DOHH2 (cell line): ENCODE measurements around the gene NEK7.
"Not testable (repeated sequence)": the region's sequence is repeated elsewhere in the genome, so short reads cannot be mapped to it uniquely, and the experiment has no call there.

Experiments used
- H3F3A ChIP-seq: fragments of 200-600 bp; sonication (generic), shearing (Covaris generic); 2 replicates; pipeline ENCODE4 v1.6.0; 2016; ENCODE audit warnings: antibody characterized with exemption, mild to moderate bottlenecking; ENCODE audit not compliant: control insufficient read depth, insufficient read depth
- H3K27ac ChIP-seq: fragments of 200-600 bp; sonication (generic); 2 replicates; pipeline ENCODE4 v1.5.1; 2014; ENCODE audit warnings: low read depth, mild to moderate bottlenecking, low read length, moderate library complexity
- H3K27me3 ChIP-seq: fragments of 200-600 bp; sonication (generic); 2 replicates; pipeline ENCODE4 v1.6.1; 2014; ENCODE audit warnings: mild to moderate bottlenecking, low read length, mixed read lengths; ENCODE audit not compliant: control insufficient read depth
- H3K36me3 ChIP-seq: fragments of 200-600 bp; sonication (generic); 2 replicates; pipeline ENCODE4 v1.6.1; 2014; ENCODE audit warnings: mild to moderate bottlenecking, low read length, moderate library complexity, mixed read lengths; ENCODE audit not compliant: control insufficient read depth
- H3K4me1 ChIP-seq: fragments of 200-600 bp; sonication (generic); 2 replicates; pipeline ENCODE4 v1.6.1; 2014; ENCODE audit warnings: mild to moderate bottlenecking, low read length, mixed read lengths; ENCODE audit not compliant: control insufficient read depth
- H3K4me2 ChIP-seq: fragments of 200-600 bp; sonication (generic); 2 replicates; pipeline ENCODE4 v1.6.0; 2014; ENCODE audit warnings: mild to moderate bottlenecking, low read length, moderate library complexity
- H3K4me3 ChIP-seq: fragments of 200-600 bp; sonication (generic); 2 replicates; pipeline ENCODE4 v1.5.1; 2014; ENCODE audit warnings: mild to moderate bottlenecking, low read length, mixed read lengths
- H3K79me2 ChIP-seq: fragments of 200-600 bp; sonication (generic); 2 replicates; pipeline ENCODE4 v1.6.1; 2014; ENCODE audit warnings: mild to moderate bottlenecking, low read length, mixed read lengths; ENCODE audit not compliant: control insufficient read depth
- H3K9me2 ChIP-seq: fragments of 200-600 bp; sonication (generic); replicated peaks from 2 replicates; pipeline ENCODE4 v1.6.1; 2014; ENCODE audit warnings: mild to moderate bottlenecking, low read length, mixed read lengths; ENCODE audit not compliant: control insufficient read depth
- H3K9me3 ChIP-seq: fragments of 200-600 bp; sonication (generic); 2 replicates; pipeline ENCODE4 v1.6.1; 2014; ENCODE audit warnings: antibody characterized with exemption, low read length, mixed read lengths; ENCODE audit not compliant: control insufficient read depth, insufficient read depth
- H4K20me1 ChIP-seq: fragments of 200-600 bp; sonication (generic); 2 replicates; pipeline ENCODE4 v1.6.0; 2014; ENCODE audit warnings: low read depth, mild to moderate bottlenecking, antibody characterized with exemption, low read length, moderate library complexity; ENCODE audit not compliant: control insufficient read depth, insufficient read depth
- EZH2phosphoT487 ChIP-seq: fragments of 200-600 bp; sonication (generic); IDR thresholded peaks from 2 replicates; pipeline ENCODE4 v1.6.1; 2017; ENCODE audit warnings: borderline replicate concordance, mild to moderate bottlenecking, antibody characterized with exemption, low read length, moderate library complexity, mixed read lengths
- TF ChIP-seq, protein P1 (sequence below): fragments of 200-600 bp; sonication (generic); IDR thresholded peaks from one replicate; pipeline ENCODE4 v1.5.1; 2014; ENCODE audit warnings: antibody characterized with exemption, mild to moderate bottlenecking, low read depth, low read length; ENCODE audit not compliant: poor library complexity, severe bottlenecking

Gene NEK7

DNA sequence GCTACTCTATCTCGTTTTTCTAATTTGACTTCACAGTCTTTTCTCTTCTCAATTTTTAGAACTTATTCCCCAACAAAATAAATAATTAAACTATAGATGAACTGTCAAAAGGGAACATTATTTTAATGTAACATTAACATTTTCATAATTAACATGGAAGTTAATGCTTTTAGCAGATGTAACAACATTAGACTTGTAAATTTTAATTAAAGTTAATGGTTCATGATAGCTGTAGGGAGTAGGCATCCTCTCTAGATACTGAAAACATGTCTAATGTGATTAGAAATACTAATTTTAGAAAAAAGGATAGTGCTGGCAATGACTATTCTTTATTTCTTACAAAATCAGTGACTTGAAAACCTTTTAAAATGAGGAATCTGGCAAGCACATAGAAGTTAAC is 32.1 kb upstream of the NEK7 start:
- Histone ChIP-seq H3K79me2 (no peaks in the 10 kb centered on the region), H3K9me2 (no peaks in the 10 kb centered on the region; the same call in 1 of the 2 replicates), H4K20me1 (no peaks in the 10 kb centered on the region), H3K9me3 (no peaks in the 10 kb centered on the region), H3K4me3 (no peak overlapping the region), H3F3A (no peaks in the 10 kb centered on the region), H3K27ac (no peak overlapping the region), H3K27me3 (no peaks in the 10 kb centered on the region), H3K36me3 (no peaks in the 10 kb centered on the region), H3K4me1 (no peaks in the 10 kb centered on the region), H3K4me2 (no peak overlapping the region)
- no peak for TF ChIP-seq EZH2phosphoT487
- TF ChIP-seq, protein P1, sequence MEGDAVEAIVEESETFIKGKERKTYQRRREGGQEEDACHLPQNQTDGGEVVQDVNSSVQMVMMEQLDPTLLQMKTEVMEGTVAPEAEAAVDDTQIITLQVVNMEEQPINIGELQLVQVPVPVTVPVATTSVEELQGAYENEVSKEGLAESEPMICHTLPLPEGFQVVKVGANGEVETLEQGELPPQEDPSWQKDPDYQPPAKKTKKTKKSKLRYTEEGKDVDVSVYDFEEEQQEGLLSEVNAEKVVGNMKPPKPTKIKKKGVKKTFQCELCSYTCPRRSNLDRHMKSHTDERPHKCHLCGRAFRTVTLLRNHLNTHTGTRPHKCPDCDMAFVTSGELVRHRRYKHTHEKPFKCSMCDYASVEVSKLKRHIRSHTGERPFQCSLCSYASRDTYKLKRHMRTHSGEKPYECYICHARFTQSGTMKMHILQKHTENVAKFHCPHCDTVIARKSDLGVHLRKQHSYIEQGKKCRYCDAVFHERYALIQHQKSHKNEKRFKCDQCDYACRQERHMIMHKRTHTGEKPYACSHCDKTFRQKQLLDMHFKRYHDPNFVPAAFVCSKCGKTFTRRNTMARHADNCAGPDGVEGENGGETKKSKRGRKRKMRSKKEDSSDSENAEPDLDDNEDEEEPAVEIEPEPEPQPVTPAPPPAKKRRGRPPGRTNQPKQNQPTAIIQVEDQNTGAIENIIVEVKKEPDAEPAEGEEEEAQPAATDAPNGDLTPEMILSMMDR = no peak

DNA sequence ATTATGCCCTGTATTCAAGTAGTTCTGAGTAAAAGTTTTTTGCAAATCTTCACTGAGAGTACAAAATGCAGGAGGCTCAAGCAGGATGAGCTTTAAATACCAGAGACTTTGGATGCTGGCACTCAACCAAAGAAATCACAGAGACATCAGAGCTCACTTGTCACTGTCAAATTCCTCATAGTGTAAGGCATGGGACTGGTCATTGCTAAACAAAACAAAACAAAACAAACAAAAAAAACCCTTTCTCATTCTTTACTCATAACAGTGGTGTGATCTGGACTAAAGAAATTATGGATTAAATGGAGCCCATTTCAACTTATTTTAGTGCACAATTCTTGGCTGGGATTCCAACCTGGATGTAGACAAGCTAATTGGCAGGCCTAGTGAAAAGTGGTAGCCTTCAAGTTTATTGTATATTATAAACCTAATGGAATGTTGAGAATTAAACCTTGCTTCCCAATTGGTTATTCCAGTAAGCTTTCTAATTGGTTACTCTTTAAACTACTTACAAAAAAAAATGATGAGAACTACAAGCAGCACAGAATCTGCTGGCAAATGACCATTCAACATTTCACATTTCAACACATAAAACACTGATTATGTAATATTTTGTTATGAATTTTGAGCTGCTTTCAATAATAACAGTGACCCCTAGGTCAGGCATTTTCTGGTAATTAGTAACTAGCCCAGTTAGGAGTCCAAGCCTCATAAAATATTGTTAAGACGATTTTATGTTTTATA is 30.6 kb upstream of the NEK7 start:
- Histone ChIP-seq H4K20me1 (no peaks in the 10 kb centered on the region), H3K9me3 (no peaks in the 10 kb centered on the region), H3K27ac (no peak overlapping the region), H3K4me3 (no peak overlapping the region), H3K4me1 (no peaks in the 10 kb centered on the region), H3K27me3 (no peaks in the 10 kb centered on the region), H3K9me2 (no peaks in the 10 kb centered on the region; the same call in 1 of the 2 replicates), H3K36me3 (no peaks in the 10 kb centered on the region), H3K4me2 (no peak overlapping the region), H3K79me2 (no peaks in the 10 kb centered on the region), H3F3A (no peaks in the 10 kb centered on the region)
- TF ChIP-seq, protein P1 = no peak
- no peak for TF ChIP-seq EZH2phosphoT487

DNA sequence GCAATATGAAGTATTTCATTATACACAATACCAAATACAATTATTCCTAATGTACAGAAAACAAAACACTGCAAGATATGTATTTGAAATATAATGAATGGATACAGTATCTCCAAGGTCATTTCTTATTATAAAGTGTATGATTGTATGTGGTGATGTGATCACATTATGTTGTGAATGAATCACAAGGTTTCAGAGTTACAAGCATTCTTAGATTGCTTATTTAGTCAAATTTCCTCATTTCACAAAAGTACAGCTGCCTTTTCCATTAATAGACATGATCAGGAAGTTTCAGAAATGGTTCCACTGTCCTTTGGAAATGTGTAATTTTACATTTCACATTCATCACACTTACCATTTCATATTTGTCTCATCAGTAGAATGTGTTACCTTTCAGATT is 28.3 kb upstream of the NEK7 start:
- H3K9me3 ChIP-seq = no peaks in the 10 kb centered on the region
- no peaks in the 10 kb centered on the region for H3K79me2 ChIP-seq
- TF ChIP-seq, protein P1 = no peak
- no peak for TF ChIP-seq EZH2phosphoT487
- H3F3A ChIP-seq = no peaks in the 10 kb centered on the region
- no peaks in the 10 kb centered on the region; the same call in 1 of the 2 replicates for H3K9me2 ChIP-seq
- H3K27ac ChIP-seq = no peak overlapping the region
- no peaks in the 10 kb centered on the region for H4K20me1 ChIP-seq
- H3K27me3 ChIP-seq = no peaks in the 10 kb centered on the region
- peaks cover 6% of the 10 kb centered on the region for H3K4me1 ChIP-seq
- H3K4me3 ChIP-seq = no peak overlapping the region
- H3K4me2 ChIP-seq = no peak overlapping the region
- H3K36me3 ChIP-seq = no peaks in the 10 kb centered on the region

DNA sequence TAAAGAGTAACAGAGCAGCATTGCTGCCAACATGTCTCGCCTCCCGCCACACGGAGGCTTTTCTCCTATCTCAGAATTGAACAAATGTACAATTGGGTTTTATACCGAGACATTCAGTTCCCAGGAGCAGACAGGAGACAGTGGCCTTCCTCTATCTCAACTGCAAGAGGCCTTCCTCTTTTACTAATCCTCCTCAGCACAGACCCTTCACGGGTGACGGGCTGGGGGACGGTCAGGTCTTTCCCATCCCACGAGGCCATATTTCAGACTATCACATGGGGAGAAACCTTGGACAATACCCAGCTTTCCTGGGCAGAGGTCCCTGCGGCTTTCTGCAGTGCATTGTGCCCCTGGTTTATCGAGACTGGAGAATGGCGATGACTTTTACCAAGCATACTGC is 26.7 kb upstream of the NEK7 start:
- H3K4me1 ChIP-seq, H3K36me3 ChIP-seq, H4K20me1 ChIP-seq, H3K4me2 ChIP-seq, H3K9me3 ChIP-seq, H3K27me3 ChIP-seq, H3K4me3 ChIP-seq, H3K79me2 ChIP-seq, H3K9me2 ChIP-seq, H3F3A ChIP-seq, H3K27ac ChIP-seq: not testable (repeated sequence)
